ENCODE data around the gene RGR.

DNA sequence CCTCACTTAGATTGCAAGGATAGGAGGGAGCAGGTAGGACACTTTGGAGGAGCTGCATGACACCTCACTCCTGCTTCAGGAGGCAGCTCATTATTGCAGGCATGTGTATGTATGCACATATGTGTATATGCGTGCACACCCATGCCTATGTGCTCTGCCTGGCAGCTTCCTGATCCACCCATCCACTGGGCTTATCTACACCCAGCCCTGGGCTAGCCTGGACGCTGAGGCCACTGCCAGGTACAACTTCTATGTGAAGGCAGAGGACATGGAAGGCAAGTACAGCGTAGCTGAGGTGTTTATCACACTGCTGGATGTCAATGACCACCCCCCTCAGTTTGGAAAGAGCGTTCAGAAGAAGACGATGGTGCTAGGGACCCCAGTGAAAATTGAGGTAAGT, 32.8 kb upstream of the RGR start:
- TF ChIP-seq POLR2AphosphoS5 (IDR thresholded peaks at IDR 0.05; ENCODE audit: low read depth, low read length) (no peak), SIN3A (IDR thresholded peaks at IDR 0.05; ENCODE audit: borderline replicate concordance, insufficient read depth, low read depth, low read length) (no peak), TCF7L2 (IDR thresholded peaks at IDR 0.05; ENCODE audit: low read depth, low read length) (no peak)
- TF ChIP-seq, protein P1, sequence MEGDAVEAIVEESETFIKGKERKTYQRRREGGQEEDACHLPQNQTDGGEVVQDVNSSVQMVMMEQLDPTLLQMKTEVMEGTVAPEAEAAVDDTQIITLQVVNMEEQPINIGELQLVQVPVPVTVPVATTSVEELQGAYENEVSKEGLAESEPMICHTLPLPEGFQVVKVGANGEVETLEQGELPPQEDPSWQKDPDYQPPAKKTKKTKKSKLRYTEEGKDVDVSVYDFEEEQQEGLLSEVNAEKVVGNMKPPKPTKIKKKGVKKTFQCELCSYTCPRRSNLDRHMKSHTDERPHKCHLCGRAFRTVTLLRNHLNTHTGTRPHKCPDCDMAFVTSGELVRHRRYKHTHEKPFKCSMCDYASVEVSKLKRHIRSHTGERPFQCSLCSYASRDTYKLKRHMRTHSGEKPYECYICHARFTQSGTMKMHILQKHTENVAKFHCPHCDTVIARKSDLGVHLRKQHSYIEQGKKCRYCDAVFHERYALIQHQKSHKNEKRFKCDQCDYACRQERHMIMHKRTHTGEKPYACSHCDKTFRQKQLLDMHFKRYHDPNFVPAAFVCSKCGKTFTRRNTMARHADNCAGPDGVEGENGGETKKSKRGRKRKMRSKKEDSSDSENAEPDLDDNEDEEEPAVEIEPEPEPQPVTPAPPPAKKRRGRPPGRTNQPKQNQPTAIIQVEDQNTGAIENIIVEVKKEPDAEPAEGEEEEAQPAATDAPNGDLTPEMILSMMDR (IDR thresholded peaks at IDR 0.05): no peak
